Activated gamma-delta T cell (primary cell): ENCODE results near the gene PCED1A.
"Not testable (repeated sequence)": the region's sequence is repeated elsewhere in the genome, so short reads cannot be mapped to it uniquely, and the experiment has no call there.

Experiments
- DNase-seq: peaks from one replicate; lab custom pipeline; 2025; lab: John Stamatoyannopoulos, UW

Gene PCED1A

DNA sequence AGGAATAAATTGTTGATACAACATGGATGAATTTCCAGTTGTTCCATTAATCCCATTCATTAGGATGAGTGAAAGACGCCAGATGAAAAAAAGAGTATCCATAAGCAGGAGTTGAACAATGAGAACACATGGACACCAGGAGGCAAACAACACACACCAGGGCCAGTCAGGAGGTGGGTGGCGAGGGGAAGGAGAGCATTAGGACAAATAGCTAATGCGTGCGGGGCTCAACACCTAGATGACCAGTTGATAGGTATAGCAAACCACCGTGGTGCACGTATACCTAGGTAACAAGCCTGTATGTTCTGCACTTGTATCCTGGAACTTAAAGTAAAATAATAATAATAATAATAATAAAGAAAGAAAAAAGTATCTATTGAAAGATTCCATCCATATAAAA is 11.1 kb downstream of the PCED1A start:
- no peak for DNase-seq

DNA sequence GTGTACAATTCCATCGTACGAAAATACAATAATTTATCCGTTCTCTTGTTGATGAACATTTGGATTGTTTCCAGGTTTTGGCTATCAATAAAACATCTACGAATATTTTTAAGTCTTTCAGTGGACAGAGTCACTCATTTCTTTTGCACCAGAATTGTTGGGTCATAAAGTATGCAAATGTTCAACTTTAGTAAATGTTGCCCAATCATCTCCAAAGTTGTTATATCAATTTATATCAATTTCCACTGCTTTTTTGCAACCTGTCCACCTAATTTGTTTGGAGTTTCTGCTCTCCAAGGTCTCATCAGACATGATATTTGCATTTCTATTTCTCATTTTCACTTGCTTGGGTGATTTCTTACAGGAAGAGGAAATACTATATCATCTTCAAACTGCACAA is 13.8 kb downstream of the PCED1A start:
- no peak for DNase-seq

DNA sequence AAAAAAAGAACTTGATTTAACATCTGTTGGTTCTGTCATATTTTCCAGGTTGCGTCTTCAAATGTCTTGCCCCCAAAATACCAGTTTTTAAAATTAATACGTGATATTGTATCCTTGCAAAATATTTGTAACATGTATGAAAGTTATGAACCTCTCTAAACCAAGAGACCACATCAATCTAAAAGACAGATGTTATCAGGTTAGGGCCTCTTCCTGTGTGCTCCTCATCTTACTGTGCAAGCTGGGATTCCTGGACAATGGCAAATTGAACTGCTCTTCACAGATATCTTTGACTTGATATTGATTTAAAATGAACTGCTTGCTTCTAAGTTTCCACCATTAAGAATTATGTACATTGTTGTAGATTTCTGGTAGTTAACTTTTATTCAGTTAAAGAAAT is 14.7 kb downstream of the PCED1A start:
- no peak for DNase-seq

DNA sequence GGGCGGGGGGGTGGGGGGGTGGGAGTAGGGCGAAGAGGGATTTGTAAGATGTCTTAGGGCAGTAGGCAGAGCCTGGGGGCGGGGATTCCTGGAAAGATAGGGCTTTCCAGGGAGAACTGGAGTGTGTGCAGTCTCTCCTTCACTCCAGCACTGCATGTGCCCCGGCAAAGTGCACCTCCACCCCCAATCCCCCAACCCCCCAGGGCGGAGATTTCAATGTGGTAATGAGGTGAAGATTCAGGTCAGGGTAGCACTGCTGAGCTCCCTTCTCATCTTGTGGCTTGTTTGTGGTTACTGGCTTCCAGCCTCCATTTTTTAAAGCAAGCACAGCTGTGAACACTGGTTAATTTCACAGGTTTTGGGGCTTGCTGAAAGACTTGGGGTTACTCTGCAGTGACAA is 18.4 kb downstream of the PCED1A start:
- DNase-seq: no peak

DNA sequence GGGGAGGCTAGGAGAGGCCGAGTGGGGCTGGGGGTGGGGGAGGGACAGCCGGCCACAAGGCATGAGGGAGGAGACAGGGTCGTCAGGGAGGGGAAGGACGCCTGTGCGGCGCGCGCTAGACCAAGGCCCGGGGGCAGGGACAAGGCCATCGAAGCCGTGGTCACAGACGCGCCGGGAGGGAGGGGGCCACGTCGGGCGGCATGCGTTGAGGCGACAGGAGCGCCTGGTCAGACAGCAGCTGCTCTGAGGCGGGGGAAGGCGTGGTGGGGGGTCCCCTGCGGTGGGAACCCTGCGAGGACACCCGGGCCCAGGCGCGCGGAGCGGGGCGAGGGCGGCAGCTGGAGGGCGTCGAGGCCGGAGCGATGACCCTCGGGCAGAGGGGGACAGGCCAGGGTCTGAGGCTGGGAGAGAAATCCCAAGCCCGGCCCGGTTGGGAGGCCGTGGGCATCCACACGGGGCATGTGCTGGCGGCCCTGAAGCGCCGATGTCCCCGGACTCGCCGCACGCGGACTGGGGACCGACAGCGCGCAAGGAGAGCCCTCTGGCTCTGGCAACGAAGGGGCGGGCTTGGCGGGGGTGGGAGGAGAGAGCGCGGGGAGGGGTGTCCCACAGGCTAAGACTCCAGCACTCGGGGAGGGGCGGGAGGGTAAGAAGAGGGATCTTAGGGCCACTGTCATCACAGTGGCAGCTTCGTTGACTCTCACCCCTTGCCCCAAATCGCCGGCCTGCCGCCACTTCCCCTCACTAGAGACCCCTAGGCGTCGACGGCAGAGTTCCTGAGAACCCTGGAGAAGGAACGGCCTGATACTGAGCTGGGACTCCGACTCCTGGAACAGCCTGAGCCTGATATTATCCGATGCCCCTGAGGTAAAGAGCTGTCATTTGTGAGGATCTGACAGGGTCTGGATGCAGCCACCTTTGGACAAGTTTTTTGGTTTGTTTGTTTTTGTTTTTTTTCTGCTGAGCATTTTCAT is 19.3 kb downstream of the PCED1A start:
- no peak for DNase-seq

DNA sequence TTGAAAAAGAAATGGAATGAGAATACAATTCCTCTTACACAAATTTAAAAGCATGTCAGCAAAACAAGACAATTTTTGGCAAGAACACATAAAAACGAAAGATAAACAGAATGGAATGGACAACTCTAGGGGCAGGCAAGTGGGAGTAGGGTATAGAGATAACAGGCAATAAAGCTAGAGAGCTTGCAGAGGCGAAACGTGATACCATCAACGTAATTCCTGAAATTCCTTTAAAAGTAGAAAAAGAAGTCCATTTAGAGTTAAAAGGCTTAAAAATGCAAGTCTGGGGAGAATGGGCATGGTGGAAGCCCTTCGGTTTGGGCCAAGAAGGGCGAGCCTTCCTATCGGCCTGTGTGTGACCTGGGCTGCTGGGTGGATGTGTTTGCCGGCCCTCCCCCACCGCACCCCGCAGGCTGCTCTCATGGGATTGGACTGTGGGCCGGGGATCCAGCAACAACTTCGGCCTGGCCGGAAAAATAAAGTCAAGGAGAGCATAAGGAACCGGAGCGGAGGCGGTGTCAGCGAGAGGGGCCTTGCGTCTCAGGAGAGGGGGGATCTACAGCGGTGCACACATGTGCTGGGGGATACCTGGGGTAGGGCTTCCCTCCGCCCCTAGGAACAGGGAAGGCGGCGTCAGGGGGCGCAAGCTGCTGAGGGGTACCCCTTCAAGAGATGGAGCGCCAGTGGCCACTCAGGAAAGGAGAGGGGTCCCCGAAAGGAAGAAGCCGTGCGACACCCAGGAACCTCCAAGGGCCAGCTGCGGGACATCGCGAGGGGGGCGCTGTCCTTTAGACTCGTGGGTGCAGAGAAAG is 20.2 kb downstream of the PCED1A start:
- DNase-seq: no peak

DNA sequence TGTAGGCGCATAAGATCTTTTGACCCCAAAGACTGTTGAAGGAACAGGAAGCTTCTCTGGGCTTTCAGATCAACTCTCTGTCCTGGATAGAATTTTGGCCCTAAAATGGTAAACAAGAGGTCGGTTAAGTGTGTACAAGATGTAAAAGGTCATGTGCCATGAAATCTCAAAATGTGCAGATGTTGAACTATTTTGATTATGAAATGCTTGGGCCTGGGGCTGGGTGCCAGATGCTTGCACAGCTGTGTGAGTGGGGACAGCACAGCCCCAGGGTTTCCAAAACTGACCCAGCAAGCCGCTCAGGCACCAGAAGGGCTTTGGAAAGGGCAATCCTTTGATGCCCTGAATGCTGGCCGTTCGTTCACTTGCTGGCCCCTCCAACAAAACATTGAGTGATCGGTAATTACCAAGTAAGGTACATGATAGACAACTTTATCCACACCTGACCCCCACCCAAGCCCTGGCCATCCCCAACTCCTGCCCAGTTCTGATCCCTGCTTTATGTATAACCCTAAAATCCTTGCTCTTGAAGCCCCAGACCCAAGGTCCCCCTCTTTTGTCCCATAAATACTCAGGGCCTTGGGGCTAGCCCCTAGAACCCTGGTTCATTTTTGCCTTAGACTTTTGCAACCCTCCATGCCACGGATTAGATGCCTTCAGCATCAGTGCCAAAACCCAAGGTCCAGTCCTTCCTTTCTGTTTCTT is 22.4 kb downstream of the PCED1A start:
- DNase-seq: no peak

DNA sequence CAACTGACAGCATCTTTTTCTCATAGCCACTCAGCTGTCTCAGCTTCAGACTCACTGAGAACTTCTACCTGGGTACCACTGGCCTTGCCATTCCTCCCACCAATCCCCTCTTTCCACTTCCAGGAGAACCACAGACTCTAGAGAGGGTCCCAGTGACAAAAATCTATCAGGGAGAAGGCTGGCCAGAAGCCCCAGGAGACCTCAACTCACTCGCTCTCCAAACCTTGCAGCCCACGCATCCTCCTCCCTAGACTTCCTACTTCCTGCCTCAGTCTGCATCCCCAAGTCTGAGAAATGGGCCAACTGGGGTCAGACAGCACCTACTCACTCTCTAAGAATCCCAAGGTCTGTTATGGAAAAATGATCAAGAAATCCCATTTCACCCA is 23.1 kb downstream of the PCED1A start:
- no peak for DNase-seq

DNA sequence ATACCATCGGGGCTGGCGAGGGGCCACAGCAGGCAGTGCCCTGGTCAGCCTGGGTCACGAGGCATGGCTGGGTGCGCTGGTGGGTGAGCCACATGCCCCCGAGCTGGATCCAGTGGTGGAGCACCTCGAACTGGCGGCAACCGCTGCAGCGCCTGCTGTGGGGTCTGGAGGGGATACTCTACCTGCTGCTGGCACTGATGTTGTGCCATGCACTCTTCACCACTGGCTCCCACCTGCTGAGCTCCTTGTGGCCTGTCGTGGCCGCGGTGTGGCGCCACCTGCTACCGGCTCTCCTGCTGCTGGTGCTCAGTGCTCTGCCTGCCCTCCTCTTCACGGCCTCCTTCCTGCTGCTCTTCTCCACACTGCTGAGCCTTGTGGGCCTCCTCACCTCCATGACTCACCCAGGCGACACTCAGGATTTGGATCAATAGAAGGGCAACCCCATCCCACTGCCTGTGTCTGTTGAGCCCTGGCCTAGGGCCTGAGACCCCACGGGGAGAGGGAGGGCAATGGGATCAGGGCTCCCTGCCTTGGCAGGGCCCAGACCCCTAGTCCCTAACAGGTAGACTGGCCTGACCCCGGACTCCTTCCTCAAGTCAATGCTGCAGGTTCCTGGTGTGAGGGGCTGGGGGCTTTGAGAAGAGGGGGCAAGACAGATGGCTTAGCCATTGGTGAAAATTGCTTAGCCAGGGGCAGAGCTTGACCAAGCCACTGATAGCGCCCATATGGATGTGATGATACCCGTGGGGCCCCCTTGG is 23.7 kb downstream of the PCED1A start:
- DNase-seq: no peak

DNA sequence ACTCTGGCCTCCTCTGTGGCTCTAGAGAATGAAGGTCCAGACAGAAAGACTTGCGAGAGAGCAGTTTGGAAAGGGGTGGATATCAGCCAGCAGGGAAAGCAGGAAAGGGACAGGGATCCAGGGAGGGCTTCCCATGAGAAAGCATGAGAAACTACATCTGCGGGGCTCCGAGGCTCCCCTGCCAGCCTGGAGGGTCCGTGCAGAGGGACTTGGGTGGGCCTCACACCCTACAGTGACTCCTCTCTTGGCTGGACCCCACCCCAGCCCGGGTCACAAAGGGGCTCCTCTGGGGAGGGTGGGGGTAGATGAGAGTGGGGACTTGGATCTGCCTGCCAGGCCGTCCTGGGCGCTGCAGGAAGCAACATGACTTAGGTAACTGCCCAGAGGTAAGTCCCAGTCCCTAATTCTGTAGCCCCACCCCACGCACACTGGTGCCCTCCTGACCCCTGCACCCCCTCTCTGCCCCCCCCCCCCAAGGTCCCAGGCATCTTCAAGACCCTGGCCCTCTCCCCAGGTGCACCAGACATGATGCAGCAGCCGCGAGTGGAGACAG is 24.3 kb downstream of the PCED1A start, which contains the start of gene TMEM239:
Gene TMEM239 (plus strand): TSS at position 335 of the 553 bp plus-strand sequence. CDS start 191 bp downstream, at position 526.
- DNase-seq: no peak

DNA sequence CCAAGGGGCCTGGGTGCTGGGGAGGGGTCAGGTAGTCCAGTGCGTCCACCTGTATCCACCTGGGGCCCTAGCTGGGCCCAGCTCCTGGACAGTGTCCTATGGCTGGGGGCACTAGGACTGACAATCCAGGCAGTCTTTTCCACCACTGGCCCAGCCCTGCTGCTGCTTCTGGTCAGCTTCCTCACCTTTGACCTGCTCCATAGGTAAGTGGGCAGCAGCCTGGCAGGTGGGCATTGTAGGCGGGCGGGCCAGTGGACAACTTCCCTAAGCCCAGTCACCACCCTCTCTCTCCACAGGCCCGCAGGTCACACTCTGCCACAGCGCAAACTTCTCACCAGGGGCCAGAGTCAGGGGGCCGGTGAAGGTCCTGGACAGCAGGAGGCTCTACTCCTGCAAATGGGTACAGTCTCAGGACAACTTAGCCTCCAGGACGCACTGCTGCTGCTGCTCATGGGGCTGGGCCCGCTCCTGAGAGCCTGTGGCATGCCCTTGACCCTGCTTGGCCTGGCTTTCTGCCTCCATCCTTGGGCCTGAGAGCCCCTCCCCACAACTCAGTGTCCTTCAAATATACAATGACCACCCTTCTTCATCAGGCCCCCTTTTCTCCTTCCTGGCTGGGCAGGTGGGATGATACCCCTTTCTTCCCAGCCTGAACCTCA is 25.1 kb downstream of the PCED1A start:
- no peak for DNase-seq

DNA sequence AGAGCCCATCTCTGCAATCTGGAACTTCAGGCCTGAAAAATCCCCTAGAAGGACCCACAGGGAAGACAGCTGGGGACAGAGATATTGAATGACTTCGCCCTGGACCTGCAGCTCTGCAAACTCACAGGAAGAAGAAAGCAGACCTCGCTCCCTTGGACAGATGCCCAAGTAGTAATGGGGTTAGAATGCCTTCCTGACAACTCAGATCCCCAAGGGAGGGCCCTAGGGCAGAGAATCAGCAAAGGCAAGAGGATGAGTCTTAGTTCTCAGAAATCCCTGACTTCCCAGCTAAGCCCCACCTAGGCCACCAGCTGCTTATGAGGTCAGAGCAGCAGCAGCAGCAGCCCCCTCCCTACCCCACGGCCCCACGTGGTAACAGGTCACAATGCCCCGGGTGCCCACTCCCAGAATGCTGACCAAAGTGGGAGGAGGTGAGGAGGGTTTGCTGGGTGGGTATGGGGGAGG is 25.8 kb downstream of the PCED1A start, which contains the start of gene C20orf141:
Gene C20orf141 (plus strand): TSS at position 401 of the 465 bp plus-strand sequence. CDS start 198 bp downstream, outside the sequence.
- DNase-seq: no peak

DNA sequence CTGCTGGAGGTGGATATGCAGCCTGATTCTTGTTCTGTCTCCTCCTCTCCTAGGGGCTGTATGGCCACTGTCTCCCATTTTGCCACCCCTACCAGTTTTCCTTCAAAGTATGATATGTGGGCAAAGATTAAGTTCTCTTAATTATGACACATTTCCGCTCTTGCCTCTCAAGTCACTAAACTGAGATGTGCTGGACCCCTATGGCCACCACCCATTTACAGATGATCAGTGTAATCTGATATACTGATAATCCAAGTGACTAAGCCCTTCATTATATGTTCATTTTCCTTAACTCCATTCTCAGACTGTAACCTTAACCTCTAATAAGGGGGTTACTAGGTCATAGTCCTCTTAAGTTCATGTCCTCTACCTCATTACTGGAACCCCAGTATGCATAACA is 26.4 kb downstream of the PCED1A start:
- no peak for DNase-seq

DNA sequence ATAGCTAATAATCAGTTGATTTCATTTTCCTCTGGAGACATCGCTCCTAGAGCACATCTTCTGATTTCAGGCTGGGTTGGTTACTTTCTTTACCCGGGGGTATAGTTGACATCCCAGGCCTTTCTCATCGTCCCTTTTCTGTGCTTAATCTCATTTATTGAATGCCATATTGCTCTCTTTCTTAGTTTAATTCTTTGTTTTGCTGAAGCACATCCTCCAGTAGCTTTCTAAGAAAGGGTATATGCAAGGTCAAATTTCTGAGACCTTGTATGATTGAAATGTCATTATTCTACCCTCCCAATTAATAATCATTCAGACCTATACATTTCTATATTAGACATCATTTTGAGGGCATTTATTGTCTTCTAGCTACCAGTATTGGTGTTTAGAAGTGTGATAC is 28.3 kb downstream of the PCED1A start:
- no peak for DNase-seq

DNA sequence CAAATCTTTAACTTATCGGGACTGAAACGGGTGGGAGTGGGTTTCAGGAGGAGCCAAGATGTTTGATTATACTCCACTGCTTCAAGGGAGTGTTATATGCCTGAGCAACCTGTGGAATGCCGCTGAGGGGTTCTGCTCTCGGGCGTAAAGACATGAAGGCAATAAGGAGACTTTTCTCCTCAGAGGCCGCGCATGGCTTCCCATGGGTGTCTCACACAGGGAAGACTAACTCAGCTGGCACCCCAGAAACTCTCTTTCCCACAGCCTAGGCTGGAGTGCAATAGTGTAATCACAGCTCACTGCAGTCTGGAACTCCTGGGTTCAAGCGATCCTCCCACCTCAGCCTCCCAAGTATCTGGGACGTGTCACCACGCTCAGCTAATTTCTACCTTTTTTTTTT is 30.8 kb downstream of the PCED1A start:
- no peak for DNase-seq

DNA sequence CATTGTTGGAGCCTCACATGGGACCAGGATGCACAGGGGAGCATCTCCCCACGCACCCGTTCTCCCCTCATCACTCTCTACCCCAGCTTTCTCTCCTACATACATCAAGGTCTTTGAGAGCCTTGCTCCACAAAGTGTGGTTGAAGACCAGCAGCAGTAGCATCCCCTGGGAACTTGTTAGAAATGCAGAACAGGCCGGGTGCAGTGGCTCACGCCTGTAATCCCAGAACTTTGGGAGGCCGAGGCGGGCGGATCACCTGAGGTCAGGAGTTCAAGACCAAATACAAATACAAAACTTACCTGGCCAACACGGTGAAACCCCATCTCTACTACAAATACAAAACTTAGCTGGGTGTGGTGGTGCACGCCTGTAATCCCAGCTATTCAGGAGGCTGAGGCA is 32.5 kb downstream of the PCED1A start:
- not testable (repeated sequence) for DNase-seq

DNA sequence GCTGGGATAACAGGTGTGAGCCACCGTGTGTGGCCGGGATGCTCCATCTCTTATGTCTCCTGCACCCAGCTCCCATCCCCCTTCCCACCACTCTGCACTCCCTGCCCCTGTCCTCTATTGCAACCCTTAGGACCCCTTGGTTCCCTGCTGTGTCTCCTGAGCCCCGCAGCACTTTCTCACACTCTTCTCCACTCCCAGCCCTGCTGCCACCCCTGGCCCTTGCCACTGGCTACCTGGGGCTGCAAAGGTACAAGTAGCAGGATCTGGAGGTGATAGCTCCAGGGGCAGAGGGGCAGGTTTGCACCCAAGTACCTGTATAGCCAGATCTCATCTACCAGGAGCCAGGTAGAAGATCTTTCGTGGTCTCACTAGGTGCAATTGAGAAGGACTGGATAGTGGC is 33.4 kb downstream of the PCED1A start:
- no peak for DNase-seq

DNA sequence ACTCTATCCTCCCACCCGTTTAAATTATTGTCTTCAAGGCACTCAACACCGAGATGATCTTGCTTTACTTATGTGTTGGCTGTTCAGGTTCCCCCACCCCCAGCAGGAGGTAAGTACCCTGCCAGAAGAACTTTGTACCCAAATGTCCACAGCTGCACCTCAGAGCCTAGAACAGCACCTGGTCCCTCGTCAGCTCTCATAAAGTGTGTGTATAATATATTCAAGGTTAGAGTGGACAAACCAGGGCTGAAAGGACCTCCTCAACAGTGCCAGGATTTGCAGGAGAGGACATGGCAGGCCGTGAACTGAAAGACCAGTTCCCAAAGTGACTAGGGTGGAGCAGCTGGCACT is 34.1 kb downstream of the PCED1A start:
- DNase-seq: no peak

DNA sequence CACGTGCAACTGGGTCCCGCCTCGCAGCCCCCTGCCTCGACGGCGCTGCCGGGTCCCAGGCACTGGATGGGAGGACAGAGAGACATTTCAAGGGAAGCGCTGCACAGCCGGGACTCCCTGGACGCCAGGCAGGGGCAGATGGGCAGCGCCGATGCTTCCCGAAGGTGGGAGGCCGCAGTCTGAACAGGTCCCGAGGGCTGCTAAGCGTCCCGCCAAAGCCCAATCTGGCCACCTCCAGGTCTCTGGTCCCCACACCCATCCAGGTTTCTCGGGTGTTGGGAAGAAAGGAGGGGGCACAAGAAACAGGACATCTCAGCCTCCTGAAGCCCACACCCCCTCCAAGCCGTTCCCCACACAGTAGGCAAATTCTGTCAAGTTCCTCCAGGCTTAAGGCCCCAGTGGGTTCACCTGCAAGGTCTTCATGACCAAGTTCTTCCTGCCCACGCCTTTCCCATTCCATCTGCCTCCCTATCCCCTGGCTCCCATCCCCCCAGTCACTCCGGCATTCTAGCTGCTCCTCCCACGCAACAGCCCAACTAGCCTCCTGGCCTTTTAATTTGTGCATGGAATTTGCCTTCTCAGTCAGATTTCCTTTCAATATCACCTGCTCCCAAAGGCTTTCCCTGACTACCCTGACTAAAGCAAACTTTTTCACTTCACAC is 34.6 kb downstream of the PCED1A start:
- DNase-seq: no peak
